ENCODE measurements around the gene SH3BP2. TPM values are rescaled to one million over a fixed set of nuclear protein-coding genes. Genes with fewer than 3 reads are reported as not detected.

SH3BP2 gene
- total RNA-seq, 4 donors from 2014 or later, result 29.6 to 43.5 (median 36.7) TPM

DNA sequence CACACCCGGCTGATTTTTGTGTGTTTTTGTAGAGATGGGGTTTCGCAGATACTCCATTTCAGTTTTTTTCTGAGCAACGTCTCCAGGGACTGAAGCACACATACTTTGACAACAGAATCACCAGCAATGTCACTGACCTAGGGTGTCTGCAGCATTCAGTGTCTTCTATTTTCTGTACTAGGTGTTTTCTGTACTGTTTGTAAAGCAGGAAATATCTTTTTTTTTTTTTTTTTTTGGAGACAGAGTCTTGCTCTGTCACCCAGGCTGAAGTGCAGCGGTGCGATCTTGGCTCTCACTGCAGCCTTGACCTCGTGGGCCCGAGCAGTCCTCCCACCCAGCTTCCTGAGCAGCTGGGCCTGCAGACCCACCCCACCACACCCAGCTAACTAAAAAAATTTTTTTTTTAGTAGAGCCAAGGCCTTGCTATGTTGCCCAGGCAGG, 59.6 kb downstream of the SH3BP2 start:
- peak; percentile 77 to 82 for DNase-seq
- H3K27ac ChIP-seq, result peak overlapping the region; percentile 46 to 63 (median 56)
- H3K4me3 ChIP-seq (replicated peaks in 1 of 3), result no peak overlapping the region
- H3K27me3 ChIP-seq, result no peaks in the 10 kb centered on the region
- intact Hi-C loops (cut with DNase I), result no loop called here
- TF ChIP-seq POLR2A (IDR thresholded peaks at IDR 0.05), result no peak
- TF ChIP-seq, protein P1, sequence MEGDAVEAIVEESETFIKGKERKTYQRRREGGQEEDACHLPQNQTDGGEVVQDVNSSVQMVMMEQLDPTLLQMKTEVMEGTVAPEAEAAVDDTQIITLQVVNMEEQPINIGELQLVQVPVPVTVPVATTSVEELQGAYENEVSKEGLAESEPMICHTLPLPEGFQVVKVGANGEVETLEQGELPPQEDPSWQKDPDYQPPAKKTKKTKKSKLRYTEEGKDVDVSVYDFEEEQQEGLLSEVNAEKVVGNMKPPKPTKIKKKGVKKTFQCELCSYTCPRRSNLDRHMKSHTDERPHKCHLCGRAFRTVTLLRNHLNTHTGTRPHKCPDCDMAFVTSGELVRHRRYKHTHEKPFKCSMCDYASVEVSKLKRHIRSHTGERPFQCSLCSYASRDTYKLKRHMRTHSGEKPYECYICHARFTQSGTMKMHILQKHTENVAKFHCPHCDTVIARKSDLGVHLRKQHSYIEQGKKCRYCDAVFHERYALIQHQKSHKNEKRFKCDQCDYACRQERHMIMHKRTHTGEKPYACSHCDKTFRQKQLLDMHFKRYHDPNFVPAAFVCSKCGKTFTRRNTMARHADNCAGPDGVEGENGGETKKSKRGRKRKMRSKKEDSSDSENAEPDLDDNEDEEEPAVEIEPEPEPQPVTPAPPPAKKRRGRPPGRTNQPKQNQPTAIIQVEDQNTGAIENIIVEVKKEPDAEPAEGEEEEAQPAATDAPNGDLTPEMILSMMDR (IDR thresholded peaks at IDR 0.05), result no peak
- H3K4me1 ChIP-seq, result peaks cover 39 to 45% of the 10 kb centered on the region in 2 donors
- WGBS, 2 donors, result 11 to 19% methylated on average over 7 of the region's 7 CpGs
- no peaks in the 10 kb centered on the region for H3K9me3 ChIP-seq
- peaks cover 5 to 7% of the 10 kb centered on the region in 2 donors for H3K36me3 ChIP-seq

DNA sequence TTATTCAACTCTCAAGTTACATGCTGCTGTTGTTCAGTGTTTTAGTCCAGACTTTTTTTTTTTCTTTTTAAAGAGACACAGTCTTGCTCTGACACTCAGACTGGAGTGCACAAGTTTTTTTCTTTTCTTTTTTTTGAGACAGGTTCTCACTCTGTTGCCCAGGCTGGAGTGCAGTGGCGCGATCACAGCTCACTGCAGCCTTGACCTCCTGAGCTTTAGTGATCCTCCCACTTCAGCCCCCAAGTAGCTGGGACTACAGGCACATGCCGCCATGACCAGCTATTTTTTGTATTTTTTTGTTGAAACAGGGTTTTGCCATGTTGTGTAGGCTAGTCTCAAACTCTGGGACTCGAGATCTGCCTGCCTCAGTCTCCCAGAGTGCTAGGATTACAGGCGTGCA, 62.7 kb downstream of the SH3BP2 start:
- no peak for DNase-seq
- no peaks in the 10 kb centered on the region for H3K27me3 ChIP-seq
- peaks cover 5 to 7% of the 10 kb centered on the region in 2 donors for H3K36me3 ChIP-seq
- H3K27ac ChIP-seq, result no peak overlapping the region
- TF ChIP-seq, protein P1 (IDR thresholded peaks at IDR 0.05), result no peak
- no peak for TF ChIP-seq POLR2A (IDR thresholded peaks at IDR 0.05)
- intact Hi-C loops (cut with DNase I), result no loop called here
- H3K4me3 ChIP-seq (replicated peaks in 1 of 3), result no peak overlapping the region
- no peaks in the 10 kb centered on the region for H3K9me3 ChIP-seq
- 94 to 97% methylated on average over 5 of the region's 5 CpGs for WGBS, 2 donors
- peaks cover 45 to 56% of the 10 kb centered on the region in 2 donors for H3K4me1 ChIP-seq

DNA sequence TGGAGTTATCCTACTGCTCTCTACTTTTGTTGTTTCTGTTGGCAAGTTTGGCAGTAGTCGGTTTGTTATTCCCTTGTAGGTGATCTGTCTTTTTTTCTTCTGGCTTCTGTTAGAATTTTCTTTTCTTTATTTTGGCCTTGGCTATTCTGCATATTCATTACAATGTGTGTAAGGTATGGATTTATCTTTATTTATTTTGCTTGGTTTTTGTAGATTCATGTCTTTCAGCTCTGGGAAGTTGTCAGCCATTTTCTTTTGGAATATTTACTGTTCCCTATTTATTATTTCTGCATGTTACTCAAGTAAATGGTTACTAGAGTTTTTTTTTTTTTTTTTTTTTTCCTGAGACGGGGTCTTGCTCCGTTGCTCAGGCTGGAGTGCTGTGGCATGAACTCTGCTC, 63.4 kb downstream of the SH3BP2 start:
- Histone ChIP-seq H3K27ac (no peak overlapping the region), H3K27me3 (no peaks in the 10 kb centered on the region), H3K4me3 (replicated peaks in 1 of 3) (no peak overlapping the region), H3K9me3 (no peaks in the 10 kb centered on the region), H3K36me3 (peaks cover 5 to 7% of the 10 kb centered on the region in 2 donors), H3K4me1 (peaks cover 52 to 59% of the 10 kb centered on the region in 2 donors)
- intact Hi-C loops (cut with DNase I), result no loop called here
- DNase-seq, result no peak
- TF ChIP-seq, protein P1 (IDR thresholded peaks at IDR 0.05), result no peak
- TF ChIP-seq POLR2A (IDR thresholded peaks at IDR 0.05), result no peak
- 92 to 94% methylated on average over 3 of the region's 3 CpGs for WGBS, 2 donors

DNA sequence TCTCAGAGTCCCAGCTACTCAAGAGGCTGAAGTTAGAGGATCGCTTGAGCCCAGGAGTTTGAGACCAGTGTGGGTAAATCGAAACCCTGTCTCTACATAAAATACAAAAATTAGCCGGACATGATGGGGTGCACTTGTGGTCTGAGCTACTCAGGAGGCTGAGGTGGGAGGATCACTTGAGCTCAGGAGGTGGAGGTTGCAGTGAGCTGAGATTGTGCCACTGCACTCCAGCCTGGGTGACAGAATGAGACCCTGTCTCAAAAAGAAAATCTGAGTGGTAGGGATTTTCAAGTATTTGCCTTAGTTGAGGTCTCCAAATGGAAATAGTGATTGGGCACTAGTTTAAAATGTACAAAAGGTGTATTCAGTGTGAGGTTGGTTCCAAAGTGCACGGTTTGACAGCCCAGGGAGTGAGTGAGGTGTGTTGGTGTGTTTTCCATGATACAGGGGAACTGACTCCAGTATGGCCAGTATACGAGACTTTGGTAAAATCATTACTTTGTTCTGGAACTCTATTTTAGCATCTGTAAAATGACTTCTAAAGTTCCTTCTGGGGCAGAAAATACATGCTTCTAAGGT, 64.6 kb downstream of the SH3BP2 start:
- Histone ChIP-seq H3K4me3 (replicated peaks in 1 of 3) (no peak overlapping the region), H3K4me1 (peaks cover 58 to 60% of the 10 kb centered on the region in 2 donors), H3K9me3 (no peaks in the 10 kb centered on the region), H3K27ac (no peak overlapping the region), H3K36me3 (peaks cover 5 to 7% of the 10 kb centered on the region in 2 donors), H3K27me3 (no peaks in the 10 kb centered on the region)
- 95 to 99% methylated on average over 5 of the region's 5 CpGs for WGBS, 2 donors
- no peak for DNase-seq
- no peak for TF ChIP-seq POLR2A (IDR thresholded peaks at IDR 0.05)
- TF ChIP-seq, protein P1 (IDR thresholded peaks at IDR 0.05), result no peak
- intact Hi-C loops (cut with DNase I), result no loop called here

DNA sequence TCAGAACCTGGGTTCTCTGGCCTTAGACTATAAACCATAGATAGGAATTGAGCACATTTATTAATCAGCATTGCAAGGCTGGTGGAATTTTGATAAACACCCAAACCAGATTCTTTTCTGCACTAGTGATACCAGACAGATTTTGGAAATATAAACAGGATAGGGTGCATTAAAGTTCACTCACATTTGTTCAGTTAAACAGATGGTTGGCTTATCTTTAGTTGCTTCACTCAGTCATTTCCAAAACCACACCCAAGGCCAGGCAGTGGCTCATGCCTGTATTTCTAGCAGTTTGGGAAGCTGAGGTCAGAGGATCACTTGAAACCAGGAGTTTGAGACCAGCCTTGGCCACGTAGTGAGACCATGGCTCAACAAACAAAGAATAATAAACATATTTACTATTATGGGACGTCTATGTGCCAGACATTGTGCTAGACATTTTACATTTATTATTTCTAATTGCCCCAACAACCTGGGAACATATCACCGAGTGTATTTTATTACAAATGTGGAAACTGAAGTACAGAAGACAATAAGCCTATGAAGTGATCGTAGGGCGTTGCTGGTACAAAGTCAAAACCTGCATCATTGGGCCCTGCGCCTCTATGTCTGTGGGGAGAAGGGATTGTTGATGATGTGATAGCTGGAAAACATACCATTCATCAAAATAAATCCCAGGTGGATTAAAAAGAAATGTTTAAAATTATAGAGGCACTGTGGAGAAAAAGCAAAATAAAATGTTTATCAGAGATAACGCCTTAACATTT, 65.7 kb downstream of the SH3BP2 start:
- 75 to 76% methylated on average over 7 of the region's 7 CpGs for WGBS, 2 donors
- H3K4me3 ChIP-seq (replicated peaks in 1 of 3), result no peak overlapping the region
- no peaks in the 10 kb centered on the region for H3K27me3 ChIP-seq
- peaks cover 58 to 60% of the 10 kb centered on the region in 2 donors for H3K4me1 ChIP-seq
- peaks cover 5 to 6% of the 10 kb centered on the region in 2 donors for H3K36me3 ChIP-seq
- no peak for TF ChIP-seq POLR2A (IDR thresholded peaks at IDR 0.05)
- TF ChIP-seq, protein P1 (IDR thresholded peaks at IDR 0.05), result no peak
- no peaks in the 10 kb centered on the region for H3K9me3 ChIP-seq
- no peak for DNase-seq
- peak overlapping the region in 1 of 3 donors; percentile 24 for H3K27ac ChIP-seq
- intact Hi-C loops (cut with DNase I), result no loop called here
